ENCODE results near the gene PPP2R5C.
"Not testable (repeated sequence)": the region's sequence is repeated elsewhere in the genome, so short reads cannot be mapped to it uniquely, and the experiment has no call there.

The PPP2R5C gene

DNA sequence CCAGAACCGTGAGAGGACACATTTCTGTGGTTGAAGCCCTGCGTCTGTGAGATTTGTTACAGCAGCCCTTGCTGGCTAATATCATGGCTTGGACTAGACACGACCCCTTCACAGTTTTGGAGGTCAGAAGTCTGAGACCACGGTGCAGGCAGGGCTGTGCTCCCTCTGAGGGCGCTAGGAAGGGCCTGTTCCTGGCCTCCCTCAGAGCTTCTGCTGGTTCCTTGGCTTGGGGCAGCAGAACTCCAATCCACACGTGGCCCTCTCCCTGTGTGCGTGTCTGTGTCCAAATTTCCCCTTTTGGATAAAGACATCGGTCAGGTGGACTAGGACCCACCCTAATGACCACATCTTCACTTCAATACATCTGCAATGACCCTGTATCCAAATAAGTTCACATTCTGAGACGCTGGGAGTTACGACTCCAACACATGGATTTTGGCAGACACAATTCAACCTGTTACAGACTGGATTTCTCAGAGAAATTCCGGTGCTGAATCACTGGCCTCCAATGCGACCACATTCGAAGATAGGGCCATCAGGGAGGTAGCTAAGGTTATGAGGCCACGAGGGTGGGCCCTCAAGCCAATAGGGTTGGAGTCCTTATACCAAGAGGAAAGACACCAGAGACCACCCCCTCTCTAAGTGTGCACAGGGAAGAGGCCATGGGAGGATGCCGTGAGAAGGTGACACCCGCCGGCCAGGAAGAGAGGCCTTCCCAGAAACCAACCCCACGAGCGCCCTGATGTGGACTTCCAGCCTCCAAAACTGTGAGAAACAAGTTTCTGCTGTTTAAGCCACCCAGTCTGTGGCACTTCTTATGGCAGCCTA, 43.6 kb upstream of the PPP2R5C start:
- WGBS, 2 experiments (ENCODE audit: insufficient coverage in 2 of 2) = 91 to 93% methylated on average over 14 to 18 of the region's 19 CpGs
- Histone ChIP-seq H3K27ac (ENCODE audit: low read depth, low read length, severe bottlenecking) (no peak overlapping the region), H3K9me3 (ENCODE audit: control insufficient read depth, low read length) (no peaks in the 10 kb centered on the region), H3K4me3 (ENCODE audit: extremely low read depth, insufficient read depth, low read length, poor library complexity, severe bottlenecking) (no peak overlapping the region), H3K36me3 (ENCODE audit: control insufficient read depth, insufficient read depth, low read length) (no peaks in the 10 kb centered on the region), H3K4me1 (ENCODE audit: control insufficient read depth, insufficient read depth, low read length, poor library complexity, severe bottlenecking) (peaks cover 16% of the 10 kb centered on the region)

DNA sequence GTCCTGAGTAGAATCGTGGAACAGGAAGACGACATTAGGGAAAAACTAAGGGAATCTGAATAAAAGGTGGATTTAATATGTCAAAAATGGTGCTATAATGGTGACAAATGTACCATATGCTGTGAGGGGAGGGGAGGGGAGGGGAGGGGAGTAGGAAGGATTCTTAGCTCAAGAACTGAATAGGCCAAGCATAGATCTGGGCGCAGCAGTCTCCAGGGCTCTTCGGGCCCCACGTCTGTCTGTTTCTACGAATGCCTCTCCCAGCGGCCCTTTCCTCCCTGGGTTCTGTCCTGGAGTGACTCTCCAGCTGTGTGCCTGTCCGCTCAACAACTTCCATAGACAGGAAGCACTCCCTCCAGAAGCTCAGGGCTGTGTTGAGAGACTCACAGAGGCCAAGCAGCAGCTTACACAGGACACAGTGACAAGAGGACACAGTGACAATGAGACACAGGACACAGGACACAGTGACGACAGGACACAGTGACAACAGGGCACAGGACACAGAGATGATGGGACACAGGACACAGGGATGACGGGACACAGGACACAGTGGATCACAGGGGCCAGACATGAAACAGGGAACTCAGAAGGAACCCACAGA, 42.4 kb upstream of the PPP2R5C start:
- H3K36me3 ChIP-seq (ENCODE audit: control insufficient read depth, insufficient read depth, low read length) = no peaks in the 10 kb centered on the region
- WGBS, 2 experiments (ENCODE audit: insufficient coverage in 2 of 2) = 88 to 91% methylated on average over 10 of the region's 10 CpGs
- no peak overlapping the region for H3K27ac ChIP-seq (ENCODE audit: low read depth, low read length, severe bottlenecking)
- H3K4me1 ChIP-seq (ENCODE audit: control insufficient read depth, insufficient read depth, low read length, poor library complexity, severe bottlenecking) = peaks cover 16% of the 10 kb centered on the region
- no peaks in the 10 kb centered on the region for H3K9me3 ChIP-seq (ENCODE audit: control insufficient read depth, low read length)
- no peak overlapping the region for H3K4me3 ChIP-seq (ENCODE audit: extremely low read depth, insufficient read depth, low read length, poor library complexity, severe bottlenecking)

DNA sequence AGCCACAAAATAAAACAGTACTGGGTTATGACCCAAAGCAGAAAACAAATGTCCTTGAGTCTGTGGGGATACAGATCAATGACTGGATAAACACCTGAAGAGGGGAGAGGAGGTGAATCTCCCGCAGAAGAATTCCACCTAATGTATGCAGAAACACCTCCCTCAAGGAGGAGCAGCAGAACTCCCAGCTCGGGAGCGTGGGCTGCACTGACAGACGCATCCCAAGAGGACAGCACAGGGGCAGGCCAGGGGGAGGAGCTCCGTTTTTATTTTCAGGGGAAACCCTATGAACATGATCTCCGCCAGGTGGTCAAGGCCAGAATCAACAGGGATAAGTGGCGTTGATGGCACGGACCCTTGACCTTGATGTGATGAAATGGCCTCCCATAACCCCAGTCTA, 41.8 kb upstream of the PPP2R5C start:
- 65 to 68% methylated on average over 6 to 7 of the region's 8 CpGs for WGBS, 2 experiments (ENCODE audit: insufficient coverage in 2 of 2)
- Histone ChIP-seq H3K4me1 (ENCODE audit: control insufficient read depth, insufficient read depth, low read length, poor library complexity, severe bottlenecking) (peaks cover 16% of the 10 kb centered on the region), H3K9me3 (ENCODE audit: control insufficient read depth, low read length) (no peaks in the 10 kb centered on the region), H3K36me3 (ENCODE audit: control insufficient read depth, insufficient read depth, low read length) (no peaks in the 10 kb centered on the region), H3K27ac (ENCODE audit: low read depth, low read length, severe bottlenecking) (no peak overlapping the region), H3K4me3 (ENCODE audit: extremely low read depth, insufficient read depth, low read length, poor library complexity, severe bottlenecking) (no peak overlapping the region)

DNA sequence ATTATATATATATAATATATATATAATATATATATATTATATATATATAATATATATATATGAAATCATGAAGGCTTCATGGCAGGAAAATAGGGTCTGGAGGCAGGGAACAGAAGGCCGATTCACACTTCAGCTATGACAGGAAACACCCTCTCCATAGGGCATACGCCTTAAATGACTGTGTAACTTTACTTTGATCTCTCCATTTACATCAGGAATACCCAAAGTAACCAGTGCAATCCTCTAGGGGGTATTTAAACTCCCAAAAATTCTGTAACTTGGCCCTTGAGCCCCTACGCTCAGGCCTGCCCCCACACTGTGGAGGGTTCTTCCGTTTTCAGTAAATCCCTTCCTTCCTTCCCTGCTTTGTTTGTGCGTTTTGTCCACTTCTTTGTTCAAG, 40.4 kb upstream of the PPP2R5C start:
- Histone ChIP-seq H3K9me3 (ENCODE audit: control insufficient read depth, low read length) (no peaks in the 10 kb centered on the region), H3K4me1 (ENCODE audit: control insufficient read depth, insufficient read depth, low read length, poor library complexity, severe bottlenecking) (peaks cover 16% of the 10 kb centered on the region), H3K36me3 (ENCODE audit: control insufficient read depth, insufficient read depth, low read length) (no peaks in the 10 kb centered on the region), H3K27ac (ENCODE audit: low read depth, low read length, severe bottlenecking) (peak overlapping the region; percentile 23), H3K4me3 (ENCODE audit: extremely low read depth, insufficient read depth, low read length, poor library complexity, severe bottlenecking) (no peak overlapping the region)
- WGBS, 2 experiments (ENCODE audit: insufficient coverage in 2 of 2) = 67 to 88% methylated on average over 2 of the region's 5 CpGs

DNA sequence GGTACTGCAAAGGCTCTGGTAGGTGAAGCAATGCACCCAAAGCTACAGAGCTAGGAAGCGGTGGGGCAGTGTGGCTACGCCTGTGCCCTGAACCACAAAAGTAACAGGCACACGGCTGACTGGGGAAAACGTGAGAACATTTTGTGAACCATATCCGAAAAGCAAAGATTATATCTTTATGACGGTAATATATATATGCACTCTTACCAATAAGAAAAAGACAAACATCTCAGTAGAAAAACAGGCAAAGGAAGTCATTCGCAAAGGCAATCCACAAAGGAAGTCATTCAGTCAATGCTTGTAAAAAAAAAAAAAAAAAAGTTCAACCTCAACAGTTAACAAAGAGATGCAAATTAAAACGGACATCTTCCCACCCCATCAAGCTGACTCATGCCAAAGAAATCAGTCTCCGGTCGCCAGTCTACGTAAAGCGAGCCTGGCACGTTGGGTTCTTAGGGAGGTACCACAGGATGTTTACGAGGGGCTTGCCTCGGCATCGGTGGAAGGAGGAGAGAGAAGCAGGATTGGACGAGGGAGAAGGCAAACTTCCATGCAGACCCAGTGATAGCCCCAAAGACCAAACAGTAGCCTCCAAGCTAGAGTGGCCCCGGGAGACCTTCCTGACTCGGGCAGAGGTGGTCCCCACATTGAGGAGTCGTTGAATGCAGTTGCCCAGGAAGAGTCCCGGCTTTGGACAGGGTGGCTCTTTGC, 39.4 kb upstream of the PPP2R5C start:
- Histone ChIP-seq H3K9me3 (ENCODE audit: control insufficient read depth, low read length) (no peaks in the 10 kb centered on the region), H3K4me1 (ENCODE audit: control insufficient read depth, insufficient read depth, low read length, poor library complexity, severe bottlenecking) (peaks cover 16% of the 10 kb centered on the region), H3K27ac (ENCODE audit: low read depth, low read length, severe bottlenecking) (peak overlapping the region; percentile 75), H3K4me3 (ENCODE audit: extremely low read depth, insufficient read depth, low read length, poor library complexity, severe bottlenecking) (no peak overlapping the region), H3K36me3 (ENCODE audit: control insufficient read depth, insufficient read depth, low read length) (no peaks in the 10 kb centered on the region)
- 57 to 68% methylated on average over 10 to 13 of the region's 21 CpGs for WGBS, 2 experiments (ENCODE audit: insufficient coverage in 2 of 2)

DNA sequence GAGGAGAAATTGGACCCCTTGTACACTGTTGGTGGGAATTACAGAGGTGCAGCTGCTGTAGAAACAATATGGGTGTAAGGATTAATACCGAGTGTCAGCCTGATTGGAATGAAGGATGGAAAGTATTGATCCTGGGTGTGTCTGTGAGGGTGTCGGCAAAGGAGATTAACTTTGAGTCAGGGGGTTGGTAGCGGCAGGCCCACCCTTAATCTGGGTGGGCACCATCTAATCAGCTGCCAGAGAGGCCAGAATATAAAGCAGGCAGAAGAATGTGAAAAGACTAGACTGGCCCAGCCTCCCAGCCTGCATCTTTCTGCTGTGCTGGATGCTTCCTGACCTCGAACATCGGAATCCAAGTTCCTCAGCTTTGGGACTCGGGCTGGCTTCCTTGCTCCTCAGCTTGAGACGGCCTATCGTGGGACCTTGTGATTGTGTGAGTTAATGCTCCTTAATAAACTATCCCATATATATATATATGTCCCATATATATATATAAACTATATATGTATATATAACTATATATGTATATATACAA, 38.4 kb upstream of the PPP2R5C start:
- no peak overlapping the region for H3K27ac ChIP-seq (ENCODE audit: low read depth, low read length, severe bottlenecking)
- no peaks in the 10 kb centered on the region for H3K9me3 ChIP-seq (ENCODE audit: control insufficient read depth, low read length)
- H3K4me1 ChIP-seq (ENCODE audit: control insufficient read depth, insufficient read depth, low read length, poor library complexity, severe bottlenecking) = peaks cover 16% of the 10 kb centered on the region
- WGBS, 2 experiments (ENCODE audit: insufficient coverage in 2 of 2) = 96% methylated on average over 3 of the region's 8 CpGs
- no peak overlapping the region for H3K4me3 ChIP-seq (ENCODE audit: extremely low read depth, insufficient read depth, low read length, poor library complexity, severe bottlenecking)
- no peaks in the 10 kb centered on the region for H3K36me3 ChIP-seq (ENCODE audit: control insufficient read depth, insufficient read depth, low read length)

DNA sequence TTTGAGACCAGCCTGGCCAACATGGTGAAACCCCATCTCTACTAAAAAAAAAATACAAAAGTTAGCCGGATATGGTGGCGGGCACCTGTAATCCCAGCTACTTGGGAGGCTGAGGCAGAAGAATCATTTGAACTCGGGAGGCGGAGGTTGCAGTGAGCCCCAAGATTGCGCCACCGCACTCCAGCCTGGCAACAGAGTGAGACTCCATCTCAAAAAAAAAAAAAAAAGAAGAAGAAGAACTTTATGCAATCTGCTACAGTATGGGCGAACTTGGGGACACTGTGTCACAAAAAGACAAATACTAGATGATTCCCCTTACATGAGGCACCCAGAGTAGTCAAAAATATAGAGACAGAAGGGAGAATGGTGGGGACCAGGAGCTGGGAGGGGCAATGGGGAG, 35.9 kb upstream of the PPP2R5C start:
- H3K9me3 ChIP-seq (ENCODE audit: control insufficient read depth, low read length); H3K4me3 ChIP-seq (ENCODE audit: extremely low read depth, insufficient read depth, low read length, poor library complexity, severe bottlenecking); H3K36me3 ChIP-seq (ENCODE audit: control insufficient read depth, insufficient read depth, low read length); H3K27ac ChIP-seq (ENCODE audit: low read depth, low read length, severe bottlenecking): not testable (repeated sequence)
- H3K4me1 ChIP-seq (ENCODE audit: control insufficient read depth, insufficient read depth, low read length, poor library complexity, severe bottlenecking) = peaks cover 16% of the 10 kb centered on the region
- WGBS, 2 experiments (ENCODE audit: insufficient coverage in 2 of 2) = 91 to 100% methylated on average over 5 to 6 of the region's 7 CpGs

DNA sequence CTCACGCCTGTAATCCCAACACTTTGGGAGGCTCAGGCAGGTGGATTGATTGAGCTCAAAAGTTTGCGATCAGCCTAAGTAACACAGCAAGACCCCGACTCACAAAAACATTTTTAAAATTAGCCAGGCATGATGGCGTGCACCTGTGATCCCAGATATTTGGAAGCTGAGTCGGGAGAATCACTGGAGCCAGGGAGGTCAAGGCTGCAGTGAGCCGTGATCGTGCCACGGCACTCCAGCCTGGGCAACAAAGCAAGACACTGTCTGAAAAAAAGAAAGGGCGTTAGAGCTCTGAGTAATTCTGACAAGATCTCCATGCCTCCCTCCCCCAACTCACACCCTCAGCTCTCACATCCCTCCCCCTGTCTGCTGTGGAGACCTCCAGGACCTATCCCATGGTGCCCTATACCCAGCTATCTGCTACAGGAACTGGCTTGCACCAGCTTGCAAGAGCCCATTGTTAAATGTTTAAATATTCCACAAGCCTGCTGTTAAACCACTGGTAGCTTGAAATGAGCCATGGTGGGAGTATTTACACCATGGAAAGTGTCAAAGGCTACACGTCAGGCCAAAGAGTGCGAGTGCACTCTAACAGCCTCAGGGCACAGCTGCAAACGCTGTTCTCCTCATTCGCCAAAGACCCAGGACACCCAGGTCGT, 35.1 kb upstream of the PPP2R5C start:
- WGBS, 2 experiments (ENCODE audit: insufficient coverage in 2 of 2) = 86 to 87% methylated on average over 12 to 13 of the region's 14 CpGs
- Histone ChIP-seq H3K9me3 (ENCODE audit: control insufficient read depth, low read length) (no peaks in the 10 kb centered on the region), H3K36me3 (ENCODE audit: control insufficient read depth, insufficient read depth, low read length) (no peaks in the 10 kb centered on the region), H3K4me1 (ENCODE audit: control insufficient read depth, insufficient read depth, low read length, poor library complexity, severe bottlenecking) (peaks cover 16% of the 10 kb centered on the region), H3K4me3 (ENCODE audit: extremely low read depth, insufficient read depth, low read length, poor library complexity, severe bottlenecking) (no peak overlapping the region), H3K27ac (ENCODE audit: low read depth, low read length, severe bottlenecking) (no peak overlapping the region)

DNA sequence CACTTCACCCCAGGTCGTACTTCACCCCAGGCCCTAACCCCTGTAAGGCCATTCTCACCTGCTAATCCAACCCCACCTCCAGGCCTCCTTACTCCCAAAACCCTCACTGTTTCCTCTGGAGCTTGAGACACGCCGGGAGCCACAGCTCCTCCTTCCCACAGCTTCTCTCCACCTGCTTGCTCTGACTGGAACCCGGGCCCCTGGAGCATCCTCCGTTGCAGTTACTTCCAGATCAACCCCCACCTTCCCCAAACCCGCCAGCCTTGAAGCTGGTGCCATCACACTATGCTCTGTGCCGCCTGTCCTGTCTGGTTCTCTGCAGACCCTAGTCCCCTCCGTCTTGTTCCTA, 34.6 kb upstream of the PPP2R5C start:
- Histone ChIP-seq H3K4me3 (ENCODE audit: extremely low read depth, insufficient read depth, low read length, poor library complexity, severe bottlenecking) (no peak overlapping the region), H3K4me1 (ENCODE audit: control insufficient read depth, insufficient read depth, low read length, poor library complexity, severe bottlenecking) (peaks cover 16% of the 10 kb centered on the region), H3K27ac (ENCODE audit: low read depth, low read length, severe bottlenecking) (no peak overlapping the region), H3K36me3 (ENCODE audit: control insufficient read depth, insufficient read depth, low read length) (no peaks in the 10 kb centered on the region), H3K9me3 (ENCODE audit: control insufficient read depth, low read length) (no peaks in the 10 kb centered on the region)
- 84 to 85% methylated on average over 8 of the region's 8 CpGs for WGBS, 2 experiments (ENCODE audit: insufficient coverage in 2 of 2)

DNA sequence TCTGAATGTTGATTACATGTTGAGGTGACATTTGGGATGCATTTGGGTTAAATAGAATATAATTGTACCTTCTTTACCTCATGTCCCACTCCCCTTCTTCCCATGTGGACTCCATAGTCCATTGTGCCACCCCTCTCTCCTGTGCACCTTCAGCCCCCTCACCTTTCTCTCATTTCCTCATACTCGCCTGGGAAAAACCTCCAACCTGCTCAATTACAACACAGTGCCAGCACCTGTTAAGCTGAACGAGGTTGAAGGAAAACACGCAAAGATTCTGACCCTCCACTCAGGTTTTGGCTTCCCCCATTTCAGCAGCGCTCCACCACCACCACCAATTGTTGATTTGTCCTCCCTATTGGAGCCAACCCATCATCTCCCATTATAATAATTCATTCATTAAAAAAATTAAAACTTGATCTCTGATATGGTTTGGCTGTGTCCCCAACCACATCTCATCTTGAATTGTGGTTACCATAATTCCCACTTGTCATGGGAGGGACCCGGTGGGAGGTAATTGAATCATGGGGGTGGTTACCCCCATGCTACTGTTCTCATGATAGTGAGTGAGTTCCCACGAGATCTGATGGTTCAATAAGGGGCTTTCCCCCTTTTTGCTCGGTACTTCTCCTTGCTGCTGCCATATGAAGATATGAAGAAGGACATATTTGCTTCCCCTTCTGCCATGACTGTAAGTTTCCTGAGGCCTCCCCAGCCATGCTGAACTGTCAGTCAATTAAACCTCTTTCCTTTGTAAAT, 33.7 kb upstream of the PPP2R5C start:
- 84 to 90% methylated on average over 4 to 7 of the region's 7 CpGs for WGBS, 2 experiments (ENCODE audit: insufficient coverage in 2 of 2)

More for the DNA sequence above, 33.7 kb upstream of the PPP2R5C start:
- Histone ChIP-seq H3K4me3 (ENCODE audit: extremely low read depth, insufficient read depth, low read length, poor library complexity, severe bottlenecking) (no peak overlapping the region), H3K36me3 (ENCODE audit: control insufficient read depth, insufficient read depth, low read length) (no peaks in the 10 kb centered on the region), H3K9me3 (ENCODE audit: control insufficient read depth, low read length) (no peaks in the 10 kb centered on the region), H3K27ac (ENCODE audit: low read depth, low read length, severe bottlenecking) (no peak overlapping the region), H3K4me1 (ENCODE audit: control insufficient read depth, insufficient read depth, low read length, poor library complexity, severe bottlenecking) (peaks cover 10% of the 10 kb centered on the region)
